ENCODE data around the gene HLA-DPB1.

The HLA-DPB1 gene

DNA sequence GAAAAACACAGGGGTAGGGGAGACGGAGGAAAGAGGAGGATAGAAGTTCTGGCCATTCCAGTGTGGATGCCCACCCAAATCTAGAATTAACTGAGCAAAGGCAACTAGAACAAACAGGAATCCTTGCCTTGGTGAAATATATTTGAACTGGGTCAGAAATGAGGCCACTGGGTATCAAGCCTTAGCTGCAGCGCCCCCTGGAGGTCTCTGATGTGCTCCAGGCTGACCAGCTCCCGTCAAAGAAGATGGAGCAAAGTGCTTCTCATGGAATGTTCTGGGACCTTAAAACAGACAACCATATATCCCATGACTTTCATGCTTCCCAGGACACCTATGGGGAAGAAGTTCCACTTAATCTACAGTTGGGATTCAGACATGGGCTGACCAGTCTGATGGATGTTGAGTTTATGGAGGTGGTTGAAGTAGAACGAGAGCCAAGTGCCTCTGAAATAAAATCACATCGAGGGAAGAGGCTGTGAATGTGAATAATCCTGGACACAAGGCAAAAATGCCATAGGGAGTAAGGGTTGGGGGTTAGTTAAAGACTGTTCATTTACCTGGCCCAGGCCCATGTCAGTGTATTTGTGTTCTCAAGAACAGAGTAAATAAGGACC, 50.4 kb downstream of the HLA-DPB1 start:
- no peak for DNase-seq (ENCODE audit: low read depth, low spot score)
- H3K9ac ChIP-seq (ENCODE audit: insufficient read length): no peak overlapping the region
- TF ChIP-seq EZH2 (IDR thresholded peaks at IDR 0.05) (no peak), POLR2AphosphoS5 (IDR thresholded peaks at IDR 0.05; ENCODE audit: borderline replicate concordance, low read depth, low read length) (no peak), FOXP2 (optimal IDR thresholded peaks at IDR 0.05; ENCODE audit: control extremely low read depth, extremely low read length, insufficient read depth) (no peak)
- no peak overlapping the region for H3K4me3 ChIP-seq
- H3K27ac ChIP-seq: no peak overlapping the region
- no peaks in the 10 kb centered on the region for H3K9me3 ChIP-seq (ENCODE audit: low read depth, low read length)
- no peaks in the 10 kb centered on the region for H3K36me3 ChIP-seq (ENCODE audit: insufficient read depth, low read length)

DNA sequence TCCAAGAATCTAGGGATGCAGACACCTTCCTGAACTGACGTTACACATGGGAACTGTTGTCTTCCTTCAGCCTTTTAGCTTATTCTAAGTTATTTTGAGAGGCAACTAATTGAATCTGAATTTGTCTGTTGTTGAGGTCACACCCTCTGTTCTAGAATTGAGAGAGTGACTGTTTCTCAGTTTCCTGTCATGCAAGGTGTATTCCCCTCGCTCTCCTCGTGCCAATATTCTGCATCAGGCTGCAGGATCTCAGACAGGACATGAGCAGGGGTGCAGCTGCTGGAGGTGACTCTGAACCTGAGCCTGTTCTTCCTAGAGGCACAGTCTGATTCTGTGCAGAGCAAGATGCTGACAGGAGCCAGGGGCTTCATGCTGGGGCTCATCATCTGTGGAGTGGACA, 52.5 kb downstream of the HLA-DPB1 start:
- TF ChIP-seq EZH2 (IDR thresholded peaks at IDR 0.05): no peak
- TF ChIP-seq FOXP2 (optimal IDR thresholded peaks at IDR 0.05; ENCODE audit: control extremely low read depth, extremely low read length, insufficient read depth): no peak
- TF ChIP-seq POLR2AphosphoS5 (IDR thresholded peaks at IDR 0.05; ENCODE audit: borderline replicate concordance, low read depth, low read length): no peak
- H3K9ac ChIP-seq (ENCODE audit: insufficient read length): no peak overlapping the region
- H3K4me3 ChIP-seq: no peak overlapping the region
- H3K27ac ChIP-seq: no peak overlapping the region
- H3K36me3 ChIP-seq (ENCODE audit: insufficient read depth, low read length): no peaks in the 10 kb centered on the region
- no peaks in the 10 kb centered on the region for H3K9me3 ChIP-seq (ENCODE audit: low read depth, low read length)
- no peak for DNase-seq (ENCODE audit: low read depth, low spot score)

DNA sequence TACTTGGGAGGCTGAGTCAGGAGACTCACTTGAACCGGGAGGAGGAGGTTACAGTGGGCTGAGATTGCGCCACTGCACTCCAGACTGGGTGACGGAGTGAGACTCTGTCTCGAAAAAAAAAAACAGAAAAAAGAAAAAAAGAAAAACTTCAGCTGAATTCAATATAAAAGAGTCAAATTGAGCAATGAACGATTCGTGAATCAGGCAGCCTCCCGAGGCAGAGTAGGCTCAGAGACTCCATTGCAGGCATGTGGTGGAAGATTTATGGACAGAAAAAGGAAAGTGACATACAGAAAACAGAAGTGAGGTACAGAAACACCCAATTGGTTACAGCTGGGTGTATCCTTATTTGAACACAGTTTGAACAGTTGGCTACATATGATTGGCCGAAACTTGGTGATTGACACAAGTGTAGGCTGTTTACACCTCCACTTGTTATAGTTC, 56.3 kb downstream of the HLA-DPB1 start:
- no peaks in the 10 kb centered on the region for H3K36me3 ChIP-seq (ENCODE audit: insufficient read depth, low read length)
- DNase-seq (ENCODE audit: low read depth, low spot score): no peak
- TF ChIP-seq EZH2 (IDR thresholded peaks at IDR 0.05) (no peak), FOXP2 (optimal IDR thresholded peaks at IDR 0.05; ENCODE audit: control extremely low read depth, extremely low read length, insufficient read depth) (no peak), POLR2AphosphoS5 (IDR thresholded peaks at IDR 0.05; ENCODE audit: borderline replicate concordance, low read depth, low read length) (no peak)
- no peak overlapping the region for H3K4me3 ChIP-seq
- H3K27ac ChIP-seq: no peak overlapping the region
- H3K9ac ChIP-seq (ENCODE audit: insufficient read length): no peak overlapping the region
- no peaks in the 10 kb centered on the region for H3K9me3 ChIP-seq (ENCODE audit: low read depth, low read length)

DNA sequence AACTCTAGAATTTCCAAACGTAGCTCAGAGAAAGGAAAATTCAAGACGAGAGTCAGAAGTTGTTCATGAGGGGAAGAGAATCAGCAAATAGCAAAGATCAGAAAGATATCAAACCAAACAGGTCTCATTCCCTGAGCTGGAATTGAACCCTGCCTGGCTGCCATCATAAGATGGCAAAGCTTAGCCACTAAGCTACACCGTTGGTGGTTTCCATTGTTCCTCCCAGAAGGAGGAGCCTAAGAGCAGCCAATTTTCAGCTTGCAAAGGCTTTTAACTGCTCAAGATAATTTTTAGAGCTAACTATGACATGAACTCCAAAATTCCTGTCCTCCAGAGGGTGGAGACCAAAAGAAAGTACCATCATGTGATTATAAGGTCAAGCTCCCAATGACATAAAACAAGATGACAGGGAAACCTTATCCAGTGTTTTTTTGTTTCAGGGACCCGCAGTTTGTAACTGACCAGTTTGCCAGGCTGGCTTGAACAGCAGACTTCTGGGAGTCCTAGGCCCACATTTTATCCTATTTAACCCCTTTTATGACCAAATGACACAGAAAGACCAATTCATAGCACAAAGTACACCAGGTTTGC, 60.6 kb downstream of the HLA-DPB1 start:
- Histone ChIP-seq H3K9ac (ENCODE audit: insufficient read length) (no peak overlapping the region), H3K9me3 (ENCODE audit: low read depth, low read length) (no peaks in the 10 kb centered on the region), H3K36me3 (ENCODE audit: insufficient read depth, low read length) (no peaks in the 10 kb centered on the region), H3K4me3 (no peak overlapping the region), H3K27ac (no peak overlapping the region)
- no peak for DNase-seq (ENCODE audit: low read depth, low spot score)
- no peak for TF ChIP-seq FOXP2 (optimal IDR thresholded peaks at IDR 0.05; ENCODE audit: control extremely low read depth, extremely low read length, insufficient read depth)
- no peak for TF ChIP-seq EZH2 (IDR thresholded peaks at IDR 0.05)
- no peak for TF ChIP-seq POLR2AphosphoS5 (IDR thresholded peaks at IDR 0.05; ENCODE audit: borderline replicate concordance, low read depth, low read length)

Data from SK-N-MC (cell line).